Endodermal cell (in vitro differentiated cells): ENCODE results near the gene MLLT6. TPM values are rescaled to one million over a fixed set of nuclear protein-coding genes. Genes with fewer than 3 reads are reported as not detected.

Source experiments
- DNase-seq: peaks from one replicate; pipeline ENCODE4 v3.0.0-alpha.2; 2017
- H3K27ac ChIP-seq: 2 replicates; pipeline ENCODE4 v1.5.1; 2013; ENCODE audit warnings: mild to moderate bottlenecking, low read depth, low read length, moderate library complexity
- H3K27me3 ChIP-seq: 2 replicates; pipeline ENCODE4 v1.6.1; 2013; ENCODE audit warnings: mild to moderate bottlenecking, low read length, moderate library complexity; ENCODE audit not compliant: insufficient read depth, control insufficient read depth, poor library complexity, severe bottlenecking
- H3K36me3 ChIP-seq: 2 replicates; pipeline ENCODE4 v1.7.0; 2013; ENCODE audit warnings: mild to moderate bottlenecking, low read length, moderate library complexity; ENCODE audit not compliant: control insufficient read depth, insufficient read depth
- H3K4me1 ChIP-seq: one replicate; pipeline ENCODE4 v1.7.0; 2013; ENCODE audit warnings: low read length; ENCODE audit not compliant: control insufficient read depth, insufficient read depth
- H3K4me3 ChIP-seq: 2 replicates; pipeline ENCODE4 v1.5.1; 2013; ENCODE audit warnings: mild to moderate bottlenecking, low read length, moderate library complexity
- H3K9ac ChIP-seq: 2 replicates; pipeline ENCODE4 v1.6.1; 2013; ENCODE audit warnings: mild to moderate bottlenecking, low read length, moderate library complexity; ENCODE audit not compliant: poor library complexity, severe bottlenecking; ENCODE audit errors: extremely low read depth
- H3K9me3 ChIP-seq: 2 replicates; pipeline ENCODE4 v1.6.1; 2013; ENCODE audit warnings: mild to moderate bottlenecking, low read length, moderate library complexity; ENCODE audit not compliant: control insufficient read depth
- H3K27ac Mint-ChIP-seq: 2 replicates; pipeline ENCODE4 v1.8.0; 2020; ENCODE audit warnings: mixed read lengths
- H3K27me3 Mint-ChIP-seq: 2 replicates; pipeline ENCODE4 v1.8.0; 2021; ENCODE audit warnings: mild to moderate bottlenecking, mixed read lengths; ENCODE audit not compliant: insufficient read depth
- H3K36me3 Mint-ChIP-seq: 2 replicates; pipeline ENCODE4 v1.8.0; 2020; ENCODE audit warnings: low read depth, mixed read lengths
- H3K4me1 Mint-ChIP-seq: 2 replicates; pipeline ENCODE4 v1.8.0; 2020; ENCODE audit warnings: mixed read lengths
- H3K4me3 Mint-ChIP-seq: 2 replicates; pipeline ENCODE4 v1.8.0; 2020; ENCODE audit warnings: mild to moderate bottlenecking, moderate library complexity, mixed read lengths
- H3K9me3 Mint-ChIP-seq: 2 replicates; pipeline ENCODE4 v1.8.0; 2020; ENCODE audit warnings: mild to moderate bottlenecking, mixed read lengths
- WGBS, 2 experiments: methylation state at CpG; one replicate each; pipeline versions ENCODE4 v1.1.5 to v1.1.7; 2013; ENCODE audit warnings: missing lambda C conversion rate in 2 of 2, mixed read lengths in 1 of 2; ENCODE audit not compliant: insufficient coverage in 1 of 2, insufficient read length in 1 of 2; 5-methylcytosine and 5-hydroxymethylcytosine counted together
- long read RNA-seq, 4 experiments: library from polyadenylated mRNA in 2 of 4; library from RNA in 1 of 4; library from capped mRNA in 1 of 4; stranded (forward) in 3 of 4; unstranded in 1 of 4; transcript quantifications; one replicate each; pipeline ENCODE4 v2.0.0, GENCODE V29; 2020 to 2021; ENCODE audit warnings: inconsistent platforms in 1 of 4
- polyA plus RNA-seq, 2 experiments: library from polyadenylated mRNA; stranded (reverse); fragments of 50-300 nt; gene quantifications; one replicate each; pipeline ENCODE4 v1.2.3, GENCODE V29; 2013
- total RNA-seq, 2 donors: library from RNA; stranded (reverse); fragmentation: NEBNext Ultra II Directional in 1 of 2; extraction: Animal tissue kit (Norgen Biotek cat#: 25700) in 1 of 2; gene quantifications; 2 replicates in 1 of 2; 3 replicates in 1 of 2; pipeline ENCODE4 v1.2.1, GENCODE V29; 2021
- TF ChIP-seq, protein P1 (sequence below): fragments of 200-600 bp; sonication (generic); conservative IDR thresholded peaks from 2 replicates; pipeline ENCODE4 v1.5.0; 2021; ENCODE audit warnings: antibody characterized with exemption, mild to moderate bottlenecking

The MLLT6 gene
- 100 to 1,000 TPM; 112 to 127 TPM for total RNA-seq
- polyA plus RNA-seq (2013, experiment 1 of 2): 54.4 TPM
- 49.1 TPM for polyA plus RNA-seq (2013, experiment 2 of 2)
- long read RNA-seq, experiment 1, partial matches to known transcripts: 0 of 10 reads
- long read RNA-seq, experiment 1, other reads (novel, unspliced or antisense): 8 of 10 reads
- long read RNA-seq, experiment 2, transcript MLLT6-205 (1 exons, 2,937 nt): major isoform, 23 of 51 reads
- long read RNA-seq, experiment 2, partial matches to known transcripts: 7 of 51 reads
- long read RNA-seq, experiment 2, other reads (novel, unspliced or antisense): 20 of 51 reads
- long read RNA-seq, experiment 3, partial matches to known transcripts: 3 of 12 reads
- long read RNA-seq, experiment 3, other reads (novel, unspliced or antisense): 8 of 12 reads
- long read RNA-seq, experiment 4, partial matches to known transcripts: 0 of 1 reads
- long read RNA-seq, experiment 4, other reads (novel, unspliced or antisense): 1 of 1 reads

DNA sequence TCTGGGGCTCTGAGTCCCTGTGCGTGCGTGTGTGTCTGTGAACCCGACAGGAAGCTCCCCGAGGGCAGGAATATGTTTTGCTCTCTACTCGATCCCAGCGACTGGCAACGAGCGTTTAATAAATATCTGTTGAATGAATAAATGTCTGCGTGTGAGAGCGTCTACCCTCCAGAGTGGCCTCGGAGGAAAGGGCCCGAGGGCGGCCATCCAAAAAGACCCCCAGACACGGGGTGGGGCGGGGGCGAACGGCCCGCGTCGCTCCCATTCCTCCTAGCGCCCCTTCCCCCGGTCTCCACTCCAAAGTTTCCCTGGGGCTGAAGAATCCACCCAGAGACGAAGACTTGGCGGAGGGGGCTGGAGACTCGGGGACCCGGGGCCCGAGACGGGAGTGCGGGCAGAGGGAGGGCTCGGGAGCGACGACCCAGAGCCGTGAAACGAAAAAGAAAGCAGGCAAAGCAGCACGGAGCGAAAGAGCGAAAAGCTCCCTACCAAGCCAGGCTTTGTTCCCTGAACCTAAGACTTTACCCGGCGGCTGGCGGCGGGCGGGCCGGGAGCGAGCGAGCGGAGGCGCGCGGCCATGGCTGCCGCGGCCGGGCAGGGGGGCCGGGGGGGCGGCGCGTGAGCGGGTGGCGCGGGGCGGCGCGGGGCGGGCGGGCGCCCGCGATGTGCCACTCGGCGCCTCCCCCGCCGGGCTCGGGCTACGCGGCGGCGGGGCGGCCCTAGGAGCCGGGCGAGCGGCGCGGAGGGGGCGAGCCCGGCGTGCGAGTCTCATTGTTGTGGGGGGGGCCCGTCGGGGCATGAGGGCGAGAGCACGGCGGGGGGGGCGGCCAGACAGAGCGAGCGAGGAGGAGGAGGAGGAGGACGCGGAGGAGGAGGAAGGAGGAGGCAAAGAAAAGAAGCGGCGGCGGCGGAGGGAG lies at the start of gene MLLT6:
TSS of gene MLLT6 (plus strand) at position 668 of the 917 bp plus-strand sequence. CDS start 360 bp downstream, outside the sequence.
- peak within 1 kb of the TSS; percentile 92 for H3K27ac Mint-ChIP-seq
- peaks cover 25% of the 10 kb centered on the region for H3K36me3 ChIP-seq
- H3K27ac ChIP-seq: peak within 1 kb of the TSS; percentile 87
- H3K27me3 ChIP-seq: peaks cover 16% of the 10 kb centered on the region
- no peaks in the 10 kb centered on the region for H3K9me3 ChIP-seq
- H3K9me3 Mint-ChIP-seq: no peaks in the 10 kb centered on the region
- peak within 1 kb of the TSS; percentile 95 for H3K4me3 ChIP-seq
- TF ChIP-seq, protein P1, sequence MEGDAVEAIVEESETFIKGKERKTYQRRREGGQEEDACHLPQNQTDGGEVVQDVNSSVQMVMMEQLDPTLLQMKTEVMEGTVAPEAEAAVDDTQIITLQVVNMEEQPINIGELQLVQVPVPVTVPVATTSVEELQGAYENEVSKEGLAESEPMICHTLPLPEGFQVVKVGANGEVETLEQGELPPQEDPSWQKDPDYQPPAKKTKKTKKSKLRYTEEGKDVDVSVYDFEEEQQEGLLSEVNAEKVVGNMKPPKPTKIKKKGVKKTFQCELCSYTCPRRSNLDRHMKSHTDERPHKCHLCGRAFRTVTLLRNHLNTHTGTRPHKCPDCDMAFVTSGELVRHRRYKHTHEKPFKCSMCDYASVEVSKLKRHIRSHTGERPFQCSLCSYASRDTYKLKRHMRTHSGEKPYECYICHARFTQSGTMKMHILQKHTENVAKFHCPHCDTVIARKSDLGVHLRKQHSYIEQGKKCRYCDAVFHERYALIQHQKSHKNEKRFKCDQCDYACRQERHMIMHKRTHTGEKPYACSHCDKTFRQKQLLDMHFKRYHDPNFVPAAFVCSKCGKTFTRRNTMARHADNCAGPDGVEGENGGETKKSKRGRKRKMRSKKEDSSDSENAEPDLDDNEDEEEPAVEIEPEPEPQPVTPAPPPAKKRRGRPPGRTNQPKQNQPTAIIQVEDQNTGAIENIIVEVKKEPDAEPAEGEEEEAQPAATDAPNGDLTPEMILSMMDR: no peak
- peaks cover 21% of the 10 kb centered on the region for H3K36me3 Mint-ChIP-seq
- peak within 1 kb of the TSS; percentile 80 for H3K9ac ChIP-seq
- 0 to 2% methylated on average over 13 to 84 of the region's 100 CpGs for WGBS, 2 experiments
- peak; percentile 92 for DNase-seq
- H3K4me1 ChIP-seq: peaks cover 2% of the 10 kb centered on the region
- H3K27me3 Mint-ChIP-seq: peaks cover 42% of the 10 kb centered on the region
- peak within 1 kb of the TSS; percentile 83 for H3K4me3 Mint-ChIP-seq
- H3K4me1 Mint-ChIP-seq: peaks cover 46% of the 10 kb centered on the region

DNA sequence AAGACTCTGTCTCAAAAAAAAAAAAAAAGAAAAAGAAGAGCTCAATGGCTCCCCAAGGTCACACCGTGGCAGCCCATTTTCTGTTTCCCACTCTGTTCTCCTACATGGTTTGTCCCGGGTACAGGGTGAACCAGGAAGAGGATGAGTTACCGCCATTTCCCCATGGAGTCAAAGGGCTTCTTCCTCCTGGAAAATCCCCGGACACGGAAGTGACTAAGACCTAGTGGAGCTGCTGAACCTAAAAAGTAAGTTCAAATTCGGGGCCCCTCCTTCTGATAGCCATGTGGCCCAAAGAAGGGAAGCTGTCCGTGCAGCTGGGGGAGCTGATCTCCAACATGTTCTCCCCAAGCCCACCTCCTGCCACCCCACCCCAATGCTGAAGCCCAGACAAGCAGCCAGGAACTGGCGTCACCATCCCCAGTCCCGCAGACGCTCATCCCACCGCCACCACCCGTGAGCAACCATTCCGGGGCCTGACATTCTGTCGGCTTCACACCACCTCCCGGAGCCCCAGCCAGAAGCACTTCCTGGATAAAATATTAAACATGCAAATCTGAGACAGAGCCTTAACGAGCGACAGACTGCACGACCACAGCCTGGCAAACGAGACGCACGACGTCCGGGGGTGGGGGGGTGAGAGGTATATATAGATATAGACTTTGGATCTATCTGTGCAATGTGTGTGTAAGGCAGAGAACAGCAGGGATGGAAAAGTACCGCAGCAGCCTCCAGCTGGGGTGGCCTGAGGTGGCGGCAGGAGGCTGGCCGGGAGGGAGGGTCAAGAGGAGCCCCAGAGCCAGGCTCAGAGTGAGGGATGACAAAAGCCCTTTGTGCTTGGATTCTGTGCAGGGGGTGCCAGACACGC lies 47.9 kb upstream of the MLLT6 start:
- WGBS, 2 experiments: 83 to 87% methylated on average over 20 to 27 of the region's 27 CpGs
- no peak overlapping the region for H3K4me3 Mint-ChIP-seq
- Histone ChIP-seq H3K9ac (no peak overlapping the region), H3K36me3 (no peaks in the 10 kb centered on the region), H3K27ac (no peak overlapping the region), H3K4me1 (no peaks in the 10 kb centered on the region), H3K27me3 (no peaks in the 10 kb centered on the region), H3K9me3 (no peaks in the 10 kb centered on the region), H3K4me3 (no peak overlapping the region)
- H3K27ac Mint-ChIP-seq: no peak overlapping the region
- TF ChIP-seq, protein P1: no peak
- H3K4me1 Mint-ChIP-seq: peaks cover 6% of the 10 kb centered on the region
- DNase-seq: peak; percentile 62
- no peaks in the 10 kb centered on the region for H3K36me3 Mint-ChIP-seq
- H3K9me3 Mint-ChIP-seq: no peaks in the 10 kb centered on the region
- peaks cover 11% of the 10 kb centered on the region for H3K27me3 Mint-ChIP-seq
